Vagina (tissue), 2 donors: ENCODE results near the gene FEM1B.

ENCODE experiments used
- CTCF ChIP-seq, 3 experiments: fragments of 450-650 bp in 2 of 3; fragments of 200-600 bp in 1 of 3; sonication (generic) in 1 of 3; IDR thresholded peaks; one replicate each; pipeline ENCODE4 v1.5.1; 2017 to 2019; ENCODE audit warnings: antibody characterized with exemption in 3 of 3, mild to moderate bottlenecking in 2 of 3, moderate library complexity in 2 of 3
- POLR2A ChIP-seq, 2 donors: fragments of 450-650 bp; IDR thresholded peaks; one replicate each; pipeline ENCODE4 v1.6.1; 2017; ENCODE audit warnings: antibody characterized with exemption in 2 of 2, mild to moderate bottlenecking in 2 of 2, moderate library complexity in 2 of 2
- POLR2AphosphoS5 ChIP-seq, 2 donors: sonication (generic); formaldehyde crosslinking; IDR thresholded peaks; one replicate each; pipeline ENCODE4 v1.9.0; 2017; ENCODE audit warnings: antibody characterized with exemption in 2 of 2, mild to moderate bottlenecking in 2 of 2, low read depth in 1 of 2; ENCODE audit not compliant: insufficient read depth in 1 of 2

GRCh38 chr15:68276668-68277067 lies 877 bp upstream of the FEM1B start:
- TF ChIP-seq CTCF (IDR thresholded peaks at IDR 0.05) (no peak), POLR2A (IDR thresholded peaks at IDR 0.05) (no peak), POLR2AphosphoS5 (IDR thresholded peaks at IDR 0.05; ENCODE audit: insufficient read depth in 1 of 2, low read depth in 1 of 2) (no peak)
